Measurements from ENCODE around the gene SEC16A. TPM values are rescaled to one million over a fixed set of nuclear protein-coding genes. Genes with fewer than 3 reads are reported as not detected.

The SEC16A gene
- polyA plus RNA-seq, 6 donors from 2014 or later: 10.3 to 35.2 (median 20.0) TPM

GRCh38 chr9:136494012-136494411 lies 11.2 kb upstream of the SEC16A start:
- no peak for ATAC-seq (ENCODE audit: low read depth in 2 of 2)
- peaks cover 0 to 2% (median 0%) of the 10 kb centered on the region in 7 donors for H3K9me3 Mint-ChIP-seq
- no peaks in the 10 kb centered on the region for H3K27me3 Mint-ChIP-seq
- H3K4me3 Mint-ChIP-seq: no peak overlapping the region
- H3K36me3 Mint-ChIP-seq: peaks cover 0 to 4% of the 10 kb centered on the region in 2 donors
- no peaks in the 10 kb centered on the region for H3K4me1 Mint-ChIP-seq
- H3K27ac Mint-ChIP-seq: peak overlapping the region in 1 of 6 donors; percentile 33
- DNase-seq: no peak

- Mint-ChIP-seq H3K27me3 (no peaks in the 10 kb centered on the region), H3K4me1 (no peaks in the 10 kb centered on the region), H3K4me3 (no peak overlapping the region), H3K9me3 (peaks cover 0 to 2% (median 0%) of the 10 kb centered on the region in 7 donors), H3K36me3 (peaks cover 0 to 4% of the 10 kb centered on the region in 2 donors), H3K27ac (no peak overlapping the region)
- no peak for ATAC-seq (ENCODE audit: low read depth in 2 of 2)
- no peak for DNase-seq
Measured at GRCh38 chr9:136493567-136493971, 10.7 kb upstream of the SEC16A start.

DNA sequence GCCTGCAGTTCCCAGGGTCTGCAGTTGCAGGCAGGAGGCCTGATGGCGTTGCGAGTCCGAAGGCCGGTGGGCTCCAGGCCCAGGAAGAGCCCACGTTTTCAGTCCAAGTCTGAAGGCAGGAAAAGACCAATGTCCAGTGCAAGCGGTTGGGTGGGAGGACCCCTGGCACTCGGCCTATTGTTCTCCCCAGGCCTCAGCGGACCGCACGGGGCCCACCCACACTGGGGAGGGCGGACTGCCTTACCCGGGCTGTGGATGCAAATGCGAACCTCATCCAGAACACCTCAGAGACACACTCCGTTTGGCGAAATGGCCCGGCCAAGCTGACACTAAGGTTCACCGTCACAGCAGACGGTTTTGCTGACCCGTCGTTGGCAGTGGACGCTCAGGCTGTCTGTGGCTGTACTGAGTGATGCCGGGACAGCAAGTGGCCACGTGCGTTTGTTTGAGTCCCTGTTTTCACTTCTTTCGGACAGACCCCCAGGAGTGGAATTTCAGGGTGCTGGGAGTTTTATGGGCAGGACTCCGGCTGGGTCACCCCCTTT lies 10.2 kb upstream of the SEC16A start:
- H3K9me3 Mint-ChIP-seq: peaks cover 0 to 2% (median 0%) of the 10 kb centered on the region in 7 donors
- no peaks in the 10 kb centered on the region for H3K4me1 Mint-ChIP-seq
- no peak overlapping the region for H3K4me3 Mint-ChIP-seq
- no peak overlapping the region for H3K27ac Mint-ChIP-seq
- H3K36me3 Mint-ChIP-seq: peaks cover 0 to 4% of the 10 kb centered on the region in 2 donors
- DNase-seq (no peak), ATAC-seq (ENCODE audit: low read depth in 2 of 2) (no peak)
- no peaks in the 10 kb centered on the region for H3K27me3 Mint-ChIP-seq

GRCh38 chr9:136489731-136490130 lies 6.9 kb upstream of the SEC16A start:
- Mint-ChIP-seq H3K9me3 (peaks cover 0 to 2% (median 0%) of the 10 kb centered on the region in 7 donors), H3K36me3 (peaks cover 0 to 4% of the 10 kb centered on the region in 2 donors), H3K27me3 (no peaks in the 10 kb centered on the region), H3K4me3 (no peak overlapping the region), H3K27ac (no peak overlapping the region), H3K4me1 (peaks cover 3 to 10% (median 5%) of the 10 kb centered on the region in 3 donors)
- no peak for ATAC-seq (ENCODE audit: low read depth in 2 of 2)
- no peak for DNase-seq

DNA sequence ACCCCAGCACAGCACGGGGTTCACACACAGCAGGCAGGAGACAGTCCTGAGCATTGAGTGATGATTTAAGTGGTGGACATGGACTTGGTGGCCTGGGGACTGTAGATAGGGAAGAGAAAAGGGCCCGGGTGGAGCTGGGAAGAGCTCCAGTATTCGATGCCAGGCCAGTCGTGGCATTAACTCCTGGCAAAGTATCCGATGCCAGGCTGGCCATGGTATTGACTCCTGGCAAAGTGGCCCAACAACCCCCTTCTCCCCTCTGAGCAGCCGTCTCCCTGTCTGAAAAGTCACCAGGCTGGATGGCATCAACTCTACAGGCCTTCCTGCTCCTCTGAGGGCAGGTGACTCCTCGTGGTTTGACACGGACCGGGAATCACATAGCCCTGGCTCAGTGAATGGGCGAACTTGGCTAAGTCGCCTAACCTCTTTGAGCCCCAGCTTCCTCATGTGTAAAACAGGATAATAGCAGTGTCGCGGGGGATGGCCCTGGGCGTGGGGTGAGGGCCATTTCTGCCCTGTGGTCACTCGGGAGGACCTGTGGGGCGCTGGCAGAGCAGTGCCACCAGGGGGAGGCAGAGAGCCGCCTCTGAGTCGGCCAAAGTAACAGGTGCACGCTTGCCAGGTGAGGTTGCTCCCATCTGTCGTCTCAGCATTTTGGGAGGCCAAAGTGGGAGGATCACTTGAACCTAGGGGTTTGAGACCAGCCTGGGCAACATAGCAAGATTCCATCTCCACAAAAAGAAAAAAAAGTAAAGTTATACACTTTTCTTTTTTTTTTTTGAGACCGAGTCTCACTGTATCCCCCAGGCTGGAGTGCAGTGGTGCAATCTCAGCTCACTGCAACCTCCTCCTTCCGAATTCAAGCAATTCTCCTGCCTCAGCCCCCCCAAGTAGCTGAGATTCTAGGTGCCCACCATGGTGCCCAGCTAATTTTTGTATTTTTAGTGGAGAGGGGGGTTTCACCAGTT lies 5.7 kb upstream of the SEC16A start:
- Mint-ChIP-seq H3K4me3 (peak overlapping the region in 2 of 8 donors; percentile 41 to 61), H3K27ac (peak overlapping the region in 1 of 6 donors; percentile 89), H3K4me1 (peaks cover 3 to 14% (median 7%) of the 10 kb centered on the region in 3 donors), H3K27me3 (no peaks in the 10 kb centered on the region), H3K9me3 (peaks cover 0 to 2% (median 0%) of the 10 kb centered on the region in 7 donors), H3K36me3 (peaks cover 0 to 4% of the 10 kb centered on the region in 2 donors)
- DNase-seq: peak; percentile 68
- ATAC-seq (ENCODE audit: low read depth in 2 of 2): peak; percentile 31 to 40

DNA sequence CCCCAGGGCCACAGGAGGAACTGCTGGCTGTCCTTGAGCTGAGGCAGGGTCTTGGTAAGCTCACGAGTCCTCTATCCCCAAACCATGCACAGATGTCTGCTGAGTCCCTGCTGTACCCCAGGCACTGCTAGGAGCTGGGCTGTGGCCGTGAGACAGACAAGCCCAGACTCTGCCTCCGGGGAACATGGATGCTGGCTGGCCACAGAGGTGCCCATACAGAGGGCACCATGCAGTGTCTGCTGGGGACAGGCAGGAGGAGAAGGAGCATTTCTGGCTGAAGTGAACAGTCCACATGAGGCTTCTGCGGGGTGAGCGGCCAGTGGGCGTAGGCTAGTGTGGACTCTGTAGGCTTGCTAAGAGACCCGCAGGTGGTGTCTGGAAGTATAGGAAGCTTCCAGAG lies 4.8 kb upstream of the SEC16A start:
- Mint-ChIP-seq H3K4me1 (peaks cover 3 to 17% (median 10%) of the 10 kb centered on the region in 3 donors), H3K27ac (no peak overlapping the region), H3K27me3 (no peaks in the 10 kb centered on the region), H3K9me3 (peaks cover 0 to 2% (median 0%) of the 10 kb centered on the region in 7 donors), H3K4me3 (no peak overlapping the region), H3K36me3 (peaks cover 0 to 3% of the 10 kb centered on the region in 2 donors)
- DNase-seq (no peak), ATAC-seq (ENCODE audit: low read depth in 2 of 2) (no peak)

GRCh38 chr9:136486823-136487620 lies 4.2 kb upstream of the SEC16A start:
- Mint-ChIP-seq H3K4me1 (peaks cover 8 to 23% (median 13%) of the 10 kb centered on the region in 3 donors), H3K4me3 (no peak overlapping the region), H3K36me3 (no peaks in the 10 kb centered on the region), H3K9me3 (no peaks in the 10 kb centered on the region), H3K27me3 (no peaks in the 10 kb centered on the region), H3K27ac (no peak overlapping the region)
- ATAC-seq (ENCODE audit: low read depth in 2 of 2): no peak
- no peak for DNase-seq

DNA sequence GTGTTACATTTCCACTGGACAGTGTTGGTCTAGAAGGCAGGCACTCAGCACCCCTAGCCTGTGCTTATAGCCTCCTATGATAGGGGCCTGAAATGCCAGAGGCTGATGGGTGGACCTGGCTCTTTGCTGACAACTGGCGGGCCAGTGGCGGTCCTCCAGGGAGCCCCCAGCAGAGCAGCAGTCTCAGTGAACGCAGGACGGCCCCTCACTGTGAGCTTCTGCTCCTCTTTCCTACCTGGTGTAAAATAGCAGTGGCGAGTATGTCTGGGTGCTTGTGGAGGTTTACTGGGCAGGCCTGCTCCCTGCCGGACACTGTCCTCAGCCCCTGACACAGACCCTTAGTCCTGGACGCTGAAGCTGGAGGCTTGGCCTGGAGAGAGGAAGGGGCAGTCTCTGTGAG lies 3.3 kb upstream of the SEC16A start:
- no peaks in the 10 kb centered on the region for H3K27me3 Mint-ChIP-seq
- peaks cover 14 to 30% (median 22%) of the 10 kb centered on the region in 3 donors for H3K4me1 Mint-ChIP-seq
- H3K36me3 Mint-ChIP-seq: no peaks in the 10 kb centered on the region
- DNase-seq (no peak), ATAC-seq (ENCODE audit: low read depth in 2 of 2) (no peak)
- peak overlapping the region in 1 of 8 donors; percentile 53 for H3K4me3 Mint-ChIP-seq
- no peak overlapping the region for H3K27ac Mint-ChIP-seq
- H3K9me3 Mint-ChIP-seq: no peaks in the 10 kb centered on the region

DNA sequence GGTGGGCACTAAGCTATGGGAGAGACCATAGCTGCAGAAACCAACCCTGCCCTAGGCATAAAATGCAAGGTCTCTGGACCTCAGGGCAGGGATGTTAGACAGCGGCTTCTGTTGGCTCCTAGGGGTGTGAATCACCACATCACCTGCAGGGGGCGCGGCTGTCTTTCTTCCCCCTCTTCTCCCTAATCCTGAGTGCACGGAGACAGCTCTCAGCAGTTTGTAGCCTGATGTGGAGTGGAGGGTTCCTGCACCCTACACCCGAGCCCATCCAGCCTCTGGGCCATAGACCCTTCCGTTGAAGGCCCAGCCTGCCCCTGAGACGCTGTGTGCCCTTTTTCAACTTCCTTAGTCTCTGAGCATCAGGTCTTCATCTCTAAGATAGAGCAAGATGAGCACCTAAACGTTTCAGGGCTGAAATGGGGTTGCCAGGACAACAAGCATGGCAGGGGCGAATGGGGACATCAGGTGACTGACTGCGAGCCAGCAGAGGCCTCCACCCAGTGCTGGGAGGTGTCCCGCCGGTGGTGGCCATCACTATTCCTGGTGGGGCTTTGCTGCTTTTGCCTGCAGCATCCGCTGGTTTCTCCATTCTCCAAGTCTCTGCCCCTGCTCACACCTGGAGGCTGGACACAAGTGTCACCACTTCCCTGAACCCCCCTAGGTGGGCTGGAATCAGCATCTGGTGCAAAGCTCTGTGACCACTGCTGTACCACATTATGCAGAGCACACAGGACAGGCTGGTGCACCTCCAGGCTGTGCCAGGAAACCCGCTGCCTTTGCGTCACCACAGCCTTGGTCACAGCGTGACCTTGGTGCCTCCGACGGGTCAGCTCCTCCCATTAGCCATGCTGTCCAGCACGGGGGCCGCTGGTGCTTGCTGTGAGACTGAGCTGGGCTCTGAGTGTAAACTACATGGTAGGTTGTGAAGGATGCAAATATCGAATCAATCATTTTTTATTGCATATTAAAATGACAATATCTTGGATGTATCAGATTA lies 2.5 kb upstream of the SEC16A start:
- H3K36me3 Mint-ChIP-seq: no peaks in the 10 kb centered on the region
- no peak for ATAC-seq (ENCODE audit: low read depth in 2 of 2)
- peaks cover 14 to 31% (median 24%) of the 10 kb centered on the region in 3 donors for H3K4me1 Mint-ChIP-seq
- H3K27me3 Mint-ChIP-seq: no peaks in the 10 kb centered on the region
- peak overlapping the region in 5 of 6 donors; percentile 71 to 92 (median 87) for H3K27ac Mint-ChIP-seq
- peak overlapping the region; percentile 62 to 89 (median 76) for H3K4me3 Mint-ChIP-seq
- no peaks in the 10 kb centered on the region for H3K9me3 Mint-ChIP-seq
- DNase-seq: peak; percentile 73

DNA sequence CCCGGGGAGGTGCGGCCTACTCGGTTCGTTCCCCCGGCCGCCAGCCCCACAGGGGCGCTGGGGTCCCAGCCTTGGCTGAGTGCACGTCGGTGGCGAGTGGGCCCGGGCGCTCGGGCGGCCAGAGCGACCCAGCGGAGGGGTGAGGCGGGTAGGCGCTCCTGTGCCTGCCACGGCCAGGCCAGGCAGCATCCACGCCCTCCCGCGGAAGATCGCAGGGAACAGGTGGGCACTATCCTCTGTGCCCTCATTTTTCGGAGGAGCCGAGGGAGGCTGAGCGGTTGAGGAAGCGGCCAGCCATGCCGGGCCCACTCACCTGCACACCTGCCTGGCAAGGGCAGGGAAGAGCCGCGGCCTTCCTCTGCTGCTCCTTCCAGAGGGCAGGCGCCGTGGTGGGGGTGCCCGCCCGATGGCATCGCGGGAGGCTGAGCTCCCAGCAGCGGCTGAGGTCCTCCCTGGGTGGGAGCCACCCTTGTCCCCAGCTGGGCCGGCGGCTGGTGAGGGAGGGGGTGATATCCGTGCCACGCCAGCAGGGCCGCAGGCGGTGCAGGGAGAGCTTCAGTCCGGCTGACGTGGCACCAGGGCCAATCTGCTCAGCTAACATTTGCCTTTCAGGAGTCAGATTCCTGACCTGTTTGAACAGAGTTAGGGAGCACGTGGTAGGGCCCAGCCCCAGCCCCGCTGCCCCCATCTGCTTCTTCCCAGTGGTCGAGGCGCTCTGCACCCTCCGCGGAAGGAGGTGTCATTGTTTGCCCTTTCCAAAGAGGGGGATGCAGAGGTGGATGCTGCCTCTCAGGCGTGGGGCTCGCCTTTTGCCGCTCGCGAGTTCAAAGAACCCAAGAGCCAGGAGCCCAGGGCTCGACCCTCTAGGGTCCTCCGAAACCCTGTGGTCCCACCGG lies 1.6 kb upstream of the SEC16A start:
- Mint-ChIP-seq H3K36me3 (no peaks in the 10 kb centered on the region), H3K4me1 (peaks cover 14 to 37% (median 31%) of the 10 kb centered on the region in 3 donors), H3K4me3 (peak overlapping the region; percentile 62 to 89 (median 76)), H3K27ac (peak overlapping the region in 5 of 6 donors; percentile 71 to 92 (median 87)), H3K9me3 (no peaks in the 10 kb centered on the region), H3K27me3 (no peaks in the 10 kb centered on the region)
- DNase-seq (no peak), ATAC-seq (ENCODE audit: low read depth in 2 of 2) (no peak)

DNA sequence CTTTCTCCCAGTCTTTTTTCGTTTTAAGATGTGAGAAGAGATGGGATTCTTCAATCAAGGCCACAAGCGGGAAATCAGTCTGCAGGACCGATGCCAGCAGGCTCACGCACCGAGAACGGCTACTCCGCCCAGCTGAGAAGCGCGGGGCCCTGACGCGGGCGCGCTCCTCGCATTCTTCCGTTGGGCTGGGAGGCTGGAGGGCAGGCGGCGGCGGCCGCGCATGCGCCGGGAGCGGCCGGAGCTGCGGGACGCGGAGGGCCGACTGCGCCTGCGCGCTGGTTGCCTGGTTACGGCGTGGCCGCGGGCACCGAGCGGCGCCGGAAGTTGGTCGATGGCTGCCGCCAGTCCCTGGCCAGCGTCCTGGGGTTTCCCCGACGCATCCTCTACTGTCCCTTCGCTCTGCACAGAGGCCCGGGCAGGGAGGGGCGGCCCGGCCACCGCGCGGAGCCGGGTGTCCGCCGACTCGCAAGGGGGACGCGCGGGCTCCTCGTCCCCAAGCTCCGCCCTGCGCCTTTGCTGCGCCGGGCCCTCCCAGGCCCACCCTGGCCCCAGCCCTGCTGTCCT lies 831 bp upstream of the SEC16A start:
- no peaks in the 10 kb centered on the region for H3K27me3 Mint-ChIP-seq
- peak overlapping the region; percentile 95 to 99 (median 99) for H3K27ac Mint-ChIP-seq
- H3K36me3 Mint-ChIP-seq: no peaks in the 10 kb centered on the region
- peak overlapping the region; percentile 91 to 99 (median 96) for H3K4me3 Mint-ChIP-seq
- ATAC-seq (ENCODE audit: low read depth in 2 of 2): peak; percentile 57 to 59
- peaks cover 14 to 37% (median 31%) of the 10 kb centered on the region in 3 donors for H3K4me1 Mint-ChIP-seq
- DNase-seq: peak; percentile 96
- no peaks in the 10 kb centered on the region for H3K9me3 Mint-ChIP-seq

Data from naive B cell (primary cell).